Trophoblast cell (in vitro differentiated cells and primary cell): ENCODE results near the gene MPO.

Source experiments
- DNase-seq, 2 donors: peaks; one replicate each; pipeline ENCODE4 v3.0.0-alpha.2; 2016
- H2AFZ ChIP-seq: 2 replicates; pipeline ENCODE4 v1.6.1; 2013; ENCODE audit warnings: low read length, moderate library complexity, mild to moderate bottlenecking; ENCODE audit not compliant: insufficient read depth, poor library complexity
- H2AK5ac ChIP-seq: 2 replicates; pipeline ENCODE4 v1.6.1; 2013; ENCODE audit warnings: mild to moderate bottlenecking, low read length
- H2BK120ac ChIP-seq: 2 replicates; pipeline ENCODE4 v1.6.1; 2013; ENCODE audit warnings: low read length, mild to moderate bottlenecking, moderate library complexity; ENCODE audit not compliant: insufficient read depth, poor library complexity
- H2BK12ac ChIP-seq: 2 replicates; pipeline ENCODE4 v1.6.1; 2013; ENCODE audit warnings: mild to moderate bottlenecking, low read length, moderate library complexity
- H2BK5ac ChIP-seq: 2 replicates; pipeline ENCODE4 v1.6.1; 2013; ENCODE audit warnings: low read length, low read depth, moderate library complexity, mild to moderate bottlenecking; ENCODE audit not compliant: poor library complexity
- H3K14ac ChIP-seq: 2 replicates; pipeline ENCODE4 v1.6.1; 2013; ENCODE audit warnings: mild to moderate bottlenecking, low read length
- H3K18ac ChIP-seq: 2 replicates; pipeline ENCODE4 v1.6.1; 2013; ENCODE audit warnings: mild to moderate bottlenecking, low read length
- H3K23ac ChIP-seq: 2 replicates; pipeline ENCODE4 v1.6.1; 2013; ENCODE audit warnings: low read length
- H3K27ac ChIP-seq: 2 replicates; pipeline ENCODE4 v1.5.1; 2013; ENCODE audit warnings: low read depth, mild to moderate bottlenecking, inconsistent platforms, low read length, moderate library complexity
- H3K27me3 ChIP-seq: 2 replicates; pipeline ENCODE4 v1.6.1; 2013; ENCODE audit warnings: inconsistent platforms, mild to moderate bottlenecking, low read length, moderate library complexity; ENCODE audit not compliant: insufficient read depth
- H3K36me3 ChIP-seq, 2 experiments: 1 replicate in 1 of 2; 2 replicates in 1 of 2; pipeline ENCODE4 v1.6.1; 2013; ENCODE audit warnings: low read length in 2 of 2, mild to moderate bottlenecking in 2 of 2, moderate library complexity in 1 of 2; ENCODE audit not compliant: insufficient read depth in 2 of 2, control insufficient read depth in 1 of 2
- H3K4ac ChIP-seq: 2 replicates; pipeline ENCODE4 v1.6.1; 2013; ENCODE audit warnings: low read depth, mild to moderate bottlenecking, low read length, moderate library complexity
- H3K4me1 ChIP-seq, 2 experiments: 1 replicate in 1 of 2; 2 replicates in 1 of 2; pipeline ENCODE4 v1.6.1; 2013; ENCODE audit warnings: low read length in 2 of 2, mild to moderate bottlenecking in 2 of 2, moderate library complexity in 1 of 2; ENCODE audit not compliant: insufficient read depth in 2 of 2, control insufficient read depth in 1 of 2
- H3K4me2 ChIP-seq: 2 replicates; pipeline ENCODE4 v1.6.1; 2013; ENCODE audit warnings: inconsistent platforms, mild to moderate bottlenecking, low read length, moderate library complexity
- H3K4me3 ChIP-seq: 2 replicates; pipeline ENCODE4 v1.5.1; 2013; ENCODE audit warnings: mild to moderate bottlenecking, low read depth, low read length, inconsistent platforms
- H3K79me1 ChIP-seq: one replicate; pipeline ENCODE4 v1.6.1; 2013; ENCODE audit warnings: low read length
- H3K79me2 ChIP-seq: 2 replicates; pipeline ENCODE4 v1.6.1; 2013; ENCODE audit warnings: low read length, mild to moderate bottlenecking; ENCODE audit not compliant: control insufficient read depth, insufficient read depth, poor library complexity
- H3K9ac ChIP-seq: 2 replicates; pipeline ENCODE4 v1.6.1; 2013; ENCODE audit warnings: mild to moderate bottlenecking, low read length
- H3K9me3 ChIP-seq: 2 replicates; pipeline ENCODE4 v1.6.1; 2013; ENCODE audit warnings: low read depth, mild to moderate bottlenecking, control low read depth, inconsistent platforms, low read length; ENCODE audit not compliant: insufficient read depth
- H4K12ac ChIP-seq: 2 replicates; pipeline ENCODE4 v1.6.1; 2013; ENCODE audit warnings: low read depth, mild to moderate bottlenecking, low read length, moderate library complexity
- H4K8ac ChIP-seq: 2 replicates; pipeline ENCODE4 v1.6.1; 2013; ENCODE audit warnings: low read depth, mild to moderate bottlenecking, low read length, moderate library complexity
- H4K91ac ChIP-seq: one replicate; pipeline ENCODE4 v1.6.1; 2013; ENCODE audit warnings: low read depth, mild to moderate bottlenecking, low read length, moderate library complexity
- WGBS: extraction: QIAGEN DNeasy Blood & Tissue Kit; methylation state at CpG from one replicate; pipeline ENCODE4 v1.1.7; 2013; ENCODE audit warnings: missing lambda C conversion rate; ENCODE audit not compliant: insufficient read length, insufficient coverage; ENCODE audit errors: extremely low coverage; 5-methylcytosine and 5-hydroxymethylcytosine counted together

MPO gene

DNA sequence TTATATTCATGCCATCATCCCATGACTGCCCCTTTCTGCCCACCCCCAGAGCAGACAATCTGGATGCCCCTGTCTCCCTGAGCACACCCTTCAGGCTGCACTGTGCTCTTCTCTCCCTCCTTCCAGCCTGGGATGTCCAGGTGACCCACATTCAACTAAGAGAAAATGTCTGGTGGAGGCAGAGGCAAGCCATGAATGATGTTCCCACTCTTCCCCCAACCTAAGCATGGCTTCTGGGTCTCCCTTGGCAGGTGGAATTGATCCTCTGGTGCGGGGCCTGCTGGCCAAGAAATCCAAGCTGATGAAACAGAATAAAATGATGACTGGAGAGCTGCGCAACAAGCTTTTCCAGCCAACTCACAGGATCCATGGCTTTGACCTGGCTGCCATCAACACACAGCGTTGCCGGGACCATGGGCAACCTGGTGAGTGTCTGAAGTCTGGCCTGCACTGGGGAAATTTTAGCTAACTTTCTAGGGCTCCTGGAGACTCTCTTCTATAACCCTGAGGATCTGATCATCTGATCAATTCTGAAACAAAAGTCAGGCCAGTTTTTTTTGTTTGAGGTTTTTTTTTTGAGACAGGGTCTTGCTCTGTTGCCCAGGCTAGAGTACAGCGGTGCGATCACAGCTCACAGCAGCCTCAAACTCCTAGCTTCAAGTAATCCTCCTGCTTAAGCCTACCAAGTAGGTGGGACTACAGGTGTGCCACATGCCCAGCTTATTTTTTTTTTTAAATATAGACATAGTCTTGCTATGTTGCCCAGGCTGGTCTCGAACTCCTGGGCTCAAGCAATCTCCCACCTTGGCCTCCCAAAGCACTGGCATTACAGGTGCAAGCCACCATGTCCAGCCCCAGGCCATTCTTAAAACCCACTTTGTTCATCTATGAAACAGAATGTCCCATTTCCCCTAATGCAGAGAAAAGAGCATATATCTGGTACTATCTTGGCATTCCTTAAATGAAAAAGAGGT is 14.5 kb downstream of the MPO start:
- Histone ChIP-seq H4K91ac (no peak overlapping the region), H2BK5ac (no peak overlapping the region), H3K79me1 (no peaks in the 10 kb centered on the region), H3K27me3 (no peaks in the 10 kb centered on the region), H2AFZ (no peak overlapping the region), H2BK120ac (no peak overlapping the region), H3K4ac (no peak overlapping the region), H3K79me2 (no peaks in the 10 kb centered on the region), H3K4me2 (no peak overlapping the region), H3K14ac (no peak overlapping the region), H3K4me1 (no peaks in the 10 kb centered on the region), H3K4me3 (no peak overlapping the region), H3K9ac (no peak overlapping the region), H4K12ac (no peak overlapping the region), H4K8ac (no peak overlapping the region), H2BK12ac (no peak overlapping the region), H3K18ac (no peak overlapping the region), H3K23ac (no peak overlapping the region), H2AK5ac (no peak overlapping the region), H3K9me3 (peaks cover 4% of the 10 kb centered on the region), H3K27ac (no peak overlapping the region), H3K36me3 (no peaks in the 10 kb centered on the region)
- DNase-seq, result no peak
- WGBS, result no CpG with 5 or more reads among the region's 7 CpGs

DNA sequence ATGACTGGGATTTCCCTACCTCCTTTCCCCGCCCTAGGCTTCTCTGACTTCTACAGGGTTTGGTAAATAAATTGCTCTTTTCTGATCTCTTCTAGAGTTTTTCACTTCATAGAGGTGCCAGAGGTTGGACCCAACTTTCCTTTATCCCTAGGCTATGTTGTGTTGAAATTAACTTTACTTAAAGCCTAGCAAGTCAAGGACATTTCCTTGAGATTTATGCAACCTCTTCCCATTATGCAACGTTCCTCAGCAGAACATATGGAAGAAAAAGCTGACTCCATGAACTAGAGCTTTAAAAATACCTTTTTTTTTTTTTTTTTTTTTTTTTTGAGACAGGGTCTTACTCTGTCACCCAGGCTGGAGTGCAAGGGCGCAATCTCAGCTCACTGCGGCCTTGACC is 15.5 kb downstream of the MPO start:
- no peak overlapping the region for H2AFZ ChIP-seq
- no peaks in the 10 kb centered on the region for H3K9me3 ChIP-seq
- no peak overlapping the region for H3K4ac ChIP-seq
- H2BK120ac ChIP-seq, result no peak overlapping the region
- H2BK12ac ChIP-seq, result no peak overlapping the region
- H3K14ac ChIP-seq, result no peak overlapping the region
- no peak overlapping the region for H3K4me3 ChIP-seq
- H3K27ac ChIP-seq, result no peak overlapping the region
- no peaks in the 10 kb centered on the region for H3K36me3 ChIP-seq
- H4K12ac ChIP-seq, result no peak overlapping the region
- no peaks in the 10 kb centered on the region for H3K27me3 ChIP-seq
- H3K23ac ChIP-seq, result no peak overlapping the region
- H3K4me2 ChIP-seq, result no peak overlapping the region
- no peak overlapping the region for H2AK5ac ChIP-seq
- H4K8ac ChIP-seq, result no peak overlapping the region
- H2BK5ac ChIP-seq, result no peak overlapping the region
- no peaks in the 10 kb centered on the region for H3K79me1 ChIP-seq
- H3K9ac ChIP-seq, result no peak overlapping the region
- WGBS, result no CpG with 5 or more reads among the region's 4 CpGs
- no peaks in the 10 kb centered on the region for H3K79me2 ChIP-seq
- H4K91ac ChIP-seq, result no peak overlapping the region
- H3K4me1 ChIP-seq, result no peaks in the 10 kb centered on the region
- H3K18ac ChIP-seq, result no peak overlapping the region
- no peak for DNase-seq

DNA sequence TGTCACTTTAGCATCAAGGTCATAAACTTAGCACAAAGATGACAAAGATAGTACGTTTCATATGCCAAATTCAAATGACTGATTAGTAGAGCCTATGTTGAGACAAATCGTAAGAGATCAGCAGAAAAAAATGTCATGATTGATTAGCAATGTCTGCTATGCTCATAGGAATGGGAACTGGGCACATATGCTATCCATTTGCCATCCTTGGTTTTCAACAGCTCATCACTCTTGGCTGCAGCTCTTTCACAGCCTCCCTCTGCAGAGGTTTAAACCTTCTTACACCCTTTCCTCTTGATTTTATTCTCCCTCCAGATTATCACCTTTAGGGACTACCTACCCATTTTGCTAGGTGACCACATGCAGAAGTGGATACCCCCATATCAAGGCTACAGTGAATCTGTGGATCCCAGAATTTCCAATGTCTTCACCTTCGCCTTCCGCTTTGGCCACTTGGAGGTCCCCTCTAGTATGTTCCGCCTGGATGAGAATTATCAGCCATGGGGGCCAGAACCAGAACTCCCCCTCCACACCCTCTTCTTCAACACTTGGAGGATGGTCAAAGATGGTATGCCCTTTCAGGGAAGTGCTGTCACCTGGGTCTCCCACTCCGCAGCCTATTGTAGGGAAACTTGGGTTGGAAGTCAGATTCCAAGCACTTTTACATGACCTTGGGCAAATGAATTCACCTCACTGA is 16.2 kb downstream of the MPO start:
- H3K18ac ChIP-seq, result no peak overlapping the region
- no peak overlapping the region for H3K23ac ChIP-seq
- no peak overlapping the region for H3K9ac ChIP-seq
- H3K27ac ChIP-seq, result no peak overlapping the region
- H3K14ac ChIP-seq, result no peak overlapping the region
- H3K4ac ChIP-seq, result no peak overlapping the region
- H3K79me2 ChIP-seq, result no peaks in the 10 kb centered on the region
- no peaks in the 10 kb centered on the region for H3K27me3 ChIP-seq
- no peak overlapping the region for H2BK5ac ChIP-seq
- no CpG with 5 or more reads among the region's 6 CpGs for WGBS
- no peaks in the 10 kb centered on the region for H3K4me1 ChIP-seq
- H2AK5ac ChIP-seq, result no peak overlapping the region
- H3K4me3 ChIP-seq, result no peak overlapping the region
- no peak for DNase-seq
- no peak overlapping the region for H2AFZ ChIP-seq
- no peaks in the 10 kb centered on the region for H3K79me1 ChIP-seq
- no peak overlapping the region for H2BK12ac ChIP-seq
- H4K91ac ChIP-seq, result no peak overlapping the region
- no peaks in the 10 kb centered on the region for H3K9me3 ChIP-seq
- no peak overlapping the region for H3K4me2 ChIP-seq
- no peak overlapping the region for H4K8ac ChIP-seq
- H2BK120ac ChIP-seq, result no peak overlapping the region
- no peak overlapping the region for H4K12ac ChIP-seq
- H3K36me3 ChIP-seq, result no peaks in the 10 kb centered on the region

DNA sequence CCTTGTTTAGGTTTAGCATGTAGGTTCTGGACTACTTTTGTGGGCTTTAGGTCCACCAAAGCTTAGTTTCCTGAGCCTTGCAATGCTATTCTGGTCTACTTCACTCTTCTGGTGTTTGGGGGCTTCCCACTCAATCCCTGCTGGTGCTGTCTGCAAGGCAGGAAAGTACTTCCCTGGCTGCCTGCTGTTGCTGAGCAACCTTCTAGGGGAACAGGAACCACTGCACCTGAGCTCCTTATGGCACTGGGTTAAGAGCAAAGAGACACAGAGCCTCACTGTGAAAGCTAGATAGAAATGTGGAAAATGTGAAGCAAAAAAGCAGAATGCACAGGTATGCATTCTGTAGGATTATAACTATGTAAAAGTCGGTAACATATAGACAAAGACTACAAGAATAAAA is 17.0 kb downstream of the MPO start:
- Histone ChIP-seq H3K9me3 (no peaks in the 10 kb centered on the region), H3K79me1 (no peaks in the 10 kb centered on the region), H4K91ac (no peak overlapping the region), H3K36me3 (no peaks in the 10 kb centered on the region), H3K4me3 (no peak overlapping the region), H2BK5ac (no peak overlapping the region), H3K4ac (no peak overlapping the region), H3K79me2 (no peaks in the 10 kb centered on the region), H3K27ac (no peak overlapping the region), H3K4me1 (no peaks in the 10 kb centered on the region), H3K4me2 (no peak overlapping the region), H3K23ac (no peak overlapping the region), H2BK120ac (no peak overlapping the region), H3K18ac (no peak overlapping the region), H2AK5ac (no peak overlapping the region), H4K12ac (no peak overlapping the region), H3K9ac (no peak overlapping the region), H3K27me3 (no peaks in the 10 kb centered on the region), H2BK12ac (no peak overlapping the region), H4K8ac (no peak overlapping the region), H2AFZ (no peak overlapping the region), H3K14ac (no peak overlapping the region)
- DNase-seq, result no peak
- WGBS, result no CpG with 5 or more reads among the region's 1 CpG
